Stimulated activated CD4-positive, alpha-beta T cell treated with anti-CD3 and anti-CD28 coated beads, TNF-alpha, amount 100 ng/mL, for 4 hours (primary cell): ENCODE data around the gene DIS3L2.
"Not testable (repeated sequence)": the region's sequence is repeated elsewhere in the genome, so short reads cannot be mapped to it uniquely, and the experiment has no call there.

Experiments
- DNase-seq, 3 experiments: peaks; one replicate each; pipeline ENCODE4 v3.0.0-alpha.2; 2020; ENCODE audit warnings: low read depth in 3 of 3

The DIS3L2 gene

GRCh38 chr2:232174662-232175061, 213.1 kb downstream of the DIS3L2 start:
- DNase-seq = no peak

GRCh38 chr2:232176587-232176986, 215.1 kb downstream of the DIS3L2 start:
- not testable (repeated sequence) for DNase-seq

GRCh38 chr2:232183279-232183678, 221.8 kb downstream of the DIS3L2 start:
- DNase-seq = no peak

GRCh38 chr2:232184346-232184745, 222.8 kb downstream of the DIS3L2 start:
- no peak for DNase-seq

- no peak for DNase-seq
These were observed 229.3 kb downstream of the DIS3L2 start for GRCh38 chr2:232190796-232191195.

GRCh38 chr2:232195487-232195886, 234.0 kb downstream of the DIS3L2 start:
- no peak for DNase-seq

- no peak for DNase-seq
These were observed 235.3 kb downstream of the DIS3L2 start for GRCh38 chr2:232196802-232197201.

- no peak for DNase-seq
These were observed 238.7 kb downstream of the DIS3L2 start for GRCh38 chr2:232200195-232200594.

- no peak for DNase-seq
These were observed 241.8 kb downstream of the DIS3L2 start for GRCh38 chr2:232203166-232203891.

- DNase-seq = no peak
These were observed 242.4 kb downstream of the DIS3L2 start for GRCh38 chr2:232203936-232204335.

- DNase-seq = no peak
These were observed 243.0 kb downstream of the DIS3L2 start for GRCh38 chr2:232204457-232204931.

- no peak for DNase-seq
These were observed 245.7 kb downstream of the DIS3L2 start for GRCh38 chr2:232207174-232207573.

GRCh38 chr2:232210306-232210705, 248.8 kb downstream of the DIS3L2 start:
- DNase-seq = no peak

- DNase-seq = no peak
These were observed 250.5 kb downstream of the DIS3L2 start for GRCh38 chr2:232211743-232212686.

- no peak for DNase-seq
These were observed 251.7 kb downstream of the DIS3L2 start for GRCh38 chr2:232213176-232213575.

- no peak for DNase-seq
These were observed 252.5 kb downstream of the DIS3L2 start for GRCh38 chr2:232214053-232214452.

- no peak for DNase-seq
These were observed 254.5 kb downstream of the DIS3L2 start for GRCh38 chr2:232216028-232216427.

GRCh38 chr2:232218778-232219495, 257.4 kb downstream of the DIS3L2 start:
- DNase-seq = no peak

GRCh38 chr2:232219496-232219870, 258.0 kb downstream of the DIS3L2 start:
- DNase-seq = no peak

GRCh38 chr2:232219932-232220331, 258.4 kb downstream of the DIS3L2 start:
- no peak for DNase-seq

- DNase-seq = no peak
These were observed 263.9 kb downstream of the DIS3L2 start for GRCh38 chr2:232225429-232225828.

- no peak for DNase-seq
These were observed 264.4 kb downstream of the DIS3L2 start for GRCh38 chr2:232225895-232226294.
